Kidney (tissue), 14 donors: ENCODE results near the gene CHDH. TPM values are rescaled to one million over a fixed set of nuclear protein-coding genes. Genes with fewer than 3 reads are reported as not detected.

Source experiments
- DNase-seq, 5 donors: peaks; one replicate each; pipeline ENCODE4 v3.0.0-alpha.2; 2013 to 2020
- FAIRE-seq: peaks from 2 replicates; lab custom pipeline; 2012; peaks lifted over from hg19 to GRCh38; lab: Jason Lieb, UNC
- H3K27ac ChIP-seq, 2 donors: one replicate each; pipeline ENCODE4 v1.7.0; 2013; ENCODE audit warnings: low read depth in 2 of 2, low read length in 2 of 2, inconsistent platforms in 1 of 2
- H3K27me3 ChIP-seq: one replicate; pipeline ENCODE4 v1.7.1; 2013; ENCODE audit warnings: low read length, inconsistent platforms; ENCODE audit not compliant: control insufficient read depth, insufficient read depth
- H3K36me3 ChIP-seq, 3 donors: one replicate each; pipeline versions ENCODE4 v1.7.0 to v1.7.1; 2013; ENCODE audit warnings: low read length in 3 of 3, control low read depth in 1 of 3, inconsistent platforms in 1 of 3; ENCODE audit not compliant: insufficient read depth in 3 of 3, control insufficient read depth in 2 of 3
- H3K4me1 ChIP-seq, 3 donors: one replicate each; pipeline versions ENCODE4 v1.7.0 to v1.7.1; 2013; ENCODE audit warnings: low read length in 3 of 3, inconsistent platforms in 1 of 3, low read depth in 1 of 3; ENCODE audit not compliant: control insufficient read depth in 2 of 3, insufficient read depth in 2 of 3
- H3K4me3 ChIP-seq, 3 donors: one replicate each; pipeline versions ENCODE4 v1.7.0 to v1.8.1; 2013; ENCODE audit warnings: low read length in 3 of 3, control low read depth in 1 of 3, inconsistent platforms in 1 of 3
- H3K9ac ChIP-seq, 3 donors: one replicate each; pipeline versions ENCODE4 v1.7.0 to v1.7.1; 2013; ENCODE audit warnings: low read length in 3 of 3, control low read depth in 1 of 3, inconsistent platforms in 1 of 3
- H3K9me3 ChIP-seq, 3 donors: one replicate each; pipeline versions ENCODE4 v1.7.0 to v1.7.1; 2013; ENCODE audit warnings: low read length in 3 of 3, control low read depth in 1 of 3, inconsistent platforms in 1 of 3; ENCODE audit not compliant: control insufficient read depth in 2 of 3, insufficient read depth in 1 of 3
- CTCF ChIP-seq: IDR thresholded peaks from 3 replicates; pipeline ENCODE4 v1.5.1; 2012; ENCODE audit warnings: mild to moderate bottlenecking, moderate library complexity, borderline replicate concordance; ENCODE audit not compliant: insufficient read depth; ENCODE audit errors: extremely low read depth
- intact Hi-C: fragments of 100-400 bp; cut with DNase I; formaldehyde crosslinking; loops from one replicate; pipeline ENCODE4 v1.11.1; 2022
- polyA plus RNA-seq: library from polyadenylated mRNA; stranded (reverse); fragments of 350-450 nt; fragmentation: Illumina TruSeq; extraction: RNeasy Lipid Tissue Mini Kit (QIAGEN cat#74804); gene quantifications from one replicate; pipeline ENCODE4 v1.2.3, GENCODE V29; 2014; ENCODE audit warnings: low read depth, low replicate concordance; ENCODE audit not compliant: insufficient read depth
- total RNA-seq: library from RNA; stranded (reverse); fragmentation: NEBNext Ultra II Directional; extraction: Animal tissue kit (Norgen Biotek cat#: 25700); gene quantifications from one replicate; pipeline ENCODE4 v1.2.1, GENCODE V29; 2021
- donor health status: control.
- donor health status: control.
- donor health status: control.
- donor health status: control.
- donor health status: control.
- donor health status: DM: yes; HTN: yes; CAD: no.
- donor health status: Normal renal cell carcinoma (clear cell type).

CHDH gene
- total and polyA plus RNA-seq, 2 donors from 2014 or later: 26.5 to 33.4 TPM

GRCh38 chr3:53800041-53800906, 45.9 kb downstream of the CHDH start:
- peaks cover 0 to 2% (median 0%) of the 10 kb centered on the region in 3 donors for H3K4me1 ChIP-seq
- H3K27me3 ChIP-seq: no peaks in the 10 kb centered on the region
- no peak for TF ChIP-seq CTCF
- H3K27ac ChIP-seq: no peak overlapping the region
- H3K36me3 ChIP-seq: peaks cover 0 to 2% (median 0%) of the 10 kb centered on the region in 3 donors
- no peak overlapping the region for H3K9ac ChIP-seq
- DNase-seq (peak in 2 of 5 donors; percentile 26 to 27), FAIRE-seq (no peak)
- no peak overlapping the region for H3K4me3 ChIP-seq
- no peaks in the 10 kb centered on the region for H3K9me3 ChIP-seq
- intact Hi-C loops: no loop called here

GRCh38 chr3:53799338-53799865, 46.8 kb downstream of the CHDH start:
- intact Hi-C loops: no loop called here
- no peak for FAIRE-seq
- TF ChIP-seq CTCF: no peak

GRCh38 chr3:53798144-53798543, 48.1 kb downstream of the CHDH start:
- Histone ChIP-seq H3K27ac (no peak overlapping the region), H3K4me1 (no peaks in the 10 kb centered on the region), H3K9me3 (no peaks in the 10 kb centered on the region), H3K9ac (no peak overlapping the region), H3K4me3 (no peak overlapping the region), H3K27me3 (no peaks in the 10 kb centered on the region), H3K36me3 (peaks cover 0 to 2% (median 0%) of the 10 kb centered on the region in 3 donors)
- DNase-seq (no peak), FAIRE-seq (no peak)
- no peak for TF ChIP-seq CTCF
- intact Hi-C loops: no loop called here

More at GRCh38 chr3:53799338-53799865, 46.8 kb downstream of the CHDH start:
- Histone ChIP-seq H3K9ac (no peak overlapping the region), H3K9me3 (no peaks in the 10 kb centered on the region), H3K27me3 (no peaks in the 10 kb centered on the region), H3K36me3 (peaks cover 0 to 2% (median 0%) of the 10 kb centered on the region in 3 donors), H3K27ac (no peak overlapping the region), H3K4me3 (no peak overlapping the region), H3K4me1 (no peaks in the 10 kb centered on the region)
- DNase-seq: no peak
